Measurements from ENCODE around the gene ARID1B. TPM values are rescaled to one million over a fixed set of nuclear protein-coding genes. Genes with fewer than 3 reads are reported as not detected.

Gene ARID1B
- total RNA-seq, 2 experiments from 2014 or later, result 90.1 to 164 TPM

GRCh38 chr6:157193443-157193996 is 416.3 kb downstream of the ARID1B start:
- Histone ChIP-seq H3K9me2 (ENCODE audit: insufficient read depth, low read length) (no peaks in the 10 kb centered on the region), H3K4me3 (ENCODE audit: low read depth, low read length, poor library complexity, severe bottlenecking) (no peak overlapping the region), H3K4me2 (ENCODE audit: low read length) (no peak overlapping the region), H2AFZ (ENCODE audit: low read length) (no peak overlapping the region), H3K27ac (ENCODE audit: low read depth, low read length, poor library complexity, severe bottlenecking) (no peak overlapping the region), H3K79me2 (ENCODE audit: insufficient read depth, low read depth, low read length) (no peaks in the 10 kb centered on the region), H3K9me3 (ENCODE audit: low read length) (no peaks in the 10 kb centered on the region), H3K4me1 (ENCODE audit: insufficient read depth, low read length, poor library complexity, severe bottlenecking) (no peaks in the 10 kb centered on the region), H3K36me3 (ENCODE audit: insufficient read depth, low read length) (peaks cover 96% of the 10 kb centered on the region), H4K20me1 (ENCODE audit: insufficient read depth, low read length) (no peaks in the 10 kb centered on the region)
- intact Hi-C loops (cut with micrococcal nuclease; ENCODE audit: unreplicated experiment), result no loop called here
- TF ChIP-seq CTCF (conservative IDR thresholded peaks at IDR 0.05; ENCODE audit: low read length) (no peak), EZH2phosphoT487 (IDR thresholded peaks at IDR 0.05; ENCODE audit: borderline replicate concordance, low read depth, low read length) (no peak)
- DNase-seq (ENCODE audit: low spot score), result no peak
- POLR2A ChIA-PET, result interaction anchor here (0.8 to 1.2 kb wide), 2 partner anchors 18 to 28 kb away, joined by 3 to 4 read pairs; no protein-coding TSS in a partner anchor
- CTCF ChIA-PET (ENCODE audit: unreplicated experiment), result no interaction called here
- BruUV-seq (replicated peaks), result no TSS peak

- Histone ChIP-seq H3K36me3 (ENCODE audit: insufficient read depth, low read length) (peaks cover 96% of the 10 kb centered on the region), H3K9me2 (ENCODE audit: insufficient read depth, low read length) (no peaks in the 10 kb centered on the region), H3K9me3 (ENCODE audit: low read length) (no peaks in the 10 kb centered on the region), H2AFZ (ENCODE audit: low read length) (no peak overlapping the region), H3K4me1 (ENCODE audit: insufficient read depth, low read length, poor library complexity, severe bottlenecking) (no peaks in the 10 kb centered on the region), H4K20me1 (ENCODE audit: insufficient read depth, low read length) (no peaks in the 10 kb centered on the region), H3K4me2 (ENCODE audit: low read length) (no peak overlapping the region), H3K79me2 (ENCODE audit: insufficient read depth, low read depth, low read length) (no peaks in the 10 kb centered on the region), H3K27ac (ENCODE audit: low read depth, low read length, poor library complexity, severe bottlenecking) (no peak overlapping the region), H3K4me3 (ENCODE audit: low read depth, low read length, poor library complexity, severe bottlenecking) (no peak overlapping the region)
- no TSS peak for BruUV-seq (replicated peaks)
- no peak for DNase-seq (ENCODE audit: low spot score)
- CTCF ChIA-PET (ENCODE audit: unreplicated experiment), result no interaction called here
- intact Hi-C loops (cut with micrococcal nuclease; ENCODE audit: unreplicated experiment), result no loop called here
- no peak for TF ChIP-seq CTCF (conservative IDR thresholded peaks at IDR 0.05; ENCODE audit: low read length)
- TF ChIP-seq EZH2phosphoT487 (IDR thresholded peaks at IDR 0.05; ENCODE audit: borderline replicate concordance, low read depth, low read length), result no peak
- POLR2A ChIA-PET, result interaction anchor here (1.0 to 1.2 kb wide), 3 partner anchors 11 to 161 kb away, joined by 3 to 4 read pairs (median 3); no protein-coding TSS in a partner anchor
Measured at GRCh38 chr6:157194110-157194509, 416.9 kb downstream of the ARID1B start.

DNA sequence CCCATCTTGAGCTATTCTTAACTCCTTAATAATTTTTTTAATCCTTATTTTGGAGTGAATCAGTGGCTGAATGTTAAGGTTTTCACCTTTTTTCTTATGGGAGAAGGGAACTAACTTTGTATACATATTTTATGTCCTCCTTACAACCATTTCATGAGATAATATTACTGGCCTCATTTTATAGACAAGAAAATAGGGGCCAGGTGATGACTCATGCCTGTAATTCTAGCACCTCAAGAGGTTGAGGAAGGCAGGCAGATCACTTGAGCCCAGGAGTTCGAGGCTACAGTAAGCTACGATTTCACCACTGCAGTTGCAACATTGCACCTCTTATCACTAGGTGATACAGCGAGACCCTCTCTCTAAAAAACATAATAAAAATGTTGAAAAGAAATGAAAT is 417.5 kb downstream of the ARID1B start:
- no peak for DNase-seq (ENCODE audit: low spot score)
- H3K4me1 ChIP-seq (ENCODE audit: insufficient read depth, low read length, poor library complexity, severe bottlenecking), result no peaks in the 10 kb centered on the region
- no TSS peak for BruUV-seq (replicated peaks)
- no peaks in the 10 kb centered on the region for H4K20me1 ChIP-seq (ENCODE audit: insufficient read depth, low read length)
- H3K4me2 ChIP-seq (ENCODE audit: low read length), result no peak overlapping the region
- no peak for TF ChIP-seq EZH2phosphoT487 (IDR thresholded peaks at IDR 0.05; ENCODE audit: borderline replicate concordance, low read depth, low read length)
- TF ChIP-seq CTCF (conservative IDR thresholded peaks at IDR 0.05; ENCODE audit: low read length), result no peak
- POLR2A ChIA-PET, result interaction anchor here (1.0 kb wide), 2 partner anchors 10 to 161 kb away, joined by 3 read pairs; no protein-coding TSS in a partner anchor
- CTCF ChIA-PET (ENCODE audit: unreplicated experiment), result no interaction called here
- H2AFZ ChIP-seq (ENCODE audit: low read length), result no peak overlapping the region
- peaks cover 92% of the 10 kb centered on the region for H3K36me3 ChIP-seq (ENCODE audit: insufficient read depth, low read length)
- no peak overlapping the region for H3K27ac ChIP-seq (ENCODE audit: low read depth, low read length, poor library complexity, severe bottlenecking)
- no peaks in the 10 kb centered on the region for H3K9me3 ChIP-seq (ENCODE audit: low read length)
- intact Hi-C loops (cut with micrococcal nuclease; ENCODE audit: unreplicated experiment), result no loop called here
- H3K4me3 ChIP-seq (ENCODE audit: low read depth, low read length, poor library complexity, severe bottlenecking), result no peak overlapping the region
- no peaks in the 10 kb centered on the region for H3K79me2 ChIP-seq (ENCODE audit: insufficient read depth, low read depth, low read length)
- H3K9me2 ChIP-seq (ENCODE audit: insufficient read depth, low read length), result no peaks in the 10 kb centered on the region

Measured in OCI-LY7 (cell line).